Fibroblast of lung (primary cell): Measurements from ENCODE around the gene MIA2. TPM values are rescaled to one million over a fixed set of nuclear protein-coding genes. Genes with fewer than 3 reads are reported as not detected.

Experiments used
- DNase-seq, 2 donors: peaks; one replicate each; pipeline versions ENCODE4 v3.0.0 to v3.0.0-alpha.2; 2010; ENCODE audit warnings: low read depth in 2 of 2
- H2AFZ ChIP-seq: 2 replicates; pipeline ENCODE4 v1.5.1; 2012; ENCODE audit warnings: low read length, control low read depth, inconsistent platforms
- H3K27ac ChIP-seq: 2 replicates; pipeline ENCODE4 v1.5.1; 2011; ENCODE audit warnings: low read length, control low read depth; ENCODE audit not compliant: insufficient read depth
- H3K27me3 ChIP-seq: 2 replicates; pipeline ENCODE4 v1.5.1; 2011; ENCODE audit warnings: mild to moderate bottlenecking, low read length; ENCODE audit not compliant: control insufficient read depth, insufficient read depth
- H3K36me3 ChIP-seq: 2 replicates; pipeline ENCODE4 v1.5.1; 2011; ENCODE audit warnings: low read length; ENCODE audit not compliant: control insufficient read depth, insufficient read depth
- H3K4me1 ChIP-seq: 2 replicates; pipeline ENCODE4 v1.5.1; 2011; ENCODE audit warnings: low read length; ENCODE audit not compliant: control insufficient read depth, insufficient read depth; ENCODE audit errors: extremely low read depth
- H3K4me2 ChIP-seq: 2 replicates; pipeline ENCODE4 v1.5.1; 2011; ENCODE audit warnings: low read length, control low read depth; ENCODE audit not compliant: insufficient read depth; ENCODE audit errors: extremely low read depth
- H3K4me3 ChIP-seq, 4 experiments: fragments of 200-600 bp in 1 of 4; sonication (generic) in 1 of 4; replicated peaks in 1 of 4; 2 replicates each; pipeline ENCODE4 v1.5.1; 2011 to 2016; ENCODE audit warnings: low read length in 4 of 4, low read depth in 3 of 4, mild to moderate bottlenecking in 3 of 4, control low read depth in 2 of 4, inconsistent platforms in 1 of 4, mixed read lengths in 1 of 4; ENCODE audit not compliant: insufficient read depth in 1 of 4; ENCODE audit errors: control extremely low read depth in 1 of 4
- H3K79me2 ChIP-seq: 2 replicates; pipeline ENCODE4 v1.5.1; 2012; ENCODE audit warnings: mild to moderate bottlenecking, low read length, inconsistent platforms; ENCODE audit not compliant: control insufficient read depth, insufficient read depth
- H3K9ac ChIP-seq: 2 replicates; pipeline ENCODE4 v1.5.1; 2011; ENCODE audit warnings: mild to moderate bottlenecking, low read length, control low read depth; ENCODE audit not compliant: insufficient read depth
- H3K9me3 ChIP-seq: 2 replicates; pipeline ENCODE4 v1.5.1; 2012; ENCODE audit warnings: low read depth, low read length; ENCODE audit not compliant: control insufficient read depth, insufficient read depth
- H4K20me1 ChIP-seq: 2 replicates; pipeline ENCODE4 v1.5.1; 2011; ENCODE audit warnings: low read length; ENCODE audit not compliant: control insufficient read depth, insufficient read depth; ENCODE audit errors: extremely low read depth
- EZH2 ChIP-seq: IDR thresholded peaks from 2 replicates; pipeline ENCODE4 v1.5.1; 2012; ENCODE audit warnings: low read length, control low read depth, mild to moderate bottlenecking; ENCODE audit errors: missing control alignments
- polyA plus RNA-seq, 2 donors: library from polyadenylated mRNA; depleted of rRNA in 1 of 2; stranded (reverse) in 1 of 2; unstranded in 1 of 2; fragments of >200 nt; gene quantifications; 2 replicates each; pipeline ENCODE4 v1.2.1, GENCODE V29; 2011 to 2012; ENCODE audit warnings: missing spikeins in 1 of 2
- total RNA-seq: library from RNA; depleted of rRNA; stranded (reverse); fragments of >200 nt; gene quantifications from 2 replicates; pipeline ENCODE4 v1.2.1, GENCODE V29; 2014
- TF ChIP-seq, protein P1 (sequence below), 2 donors: IDR thresholded peaks in 1 of 2; conservative IDR thresholded peaks in 1 of 2; 1 replicate in 1 of 2; 2 replicates in 1 of 2; pipeline ENCODE4 v1.5.1; 2011 to 2012; ENCODE audit warnings: low read length in 2 of 2, control low read depth in 1 of 2, inconsistent platforms in 1 of 2, low read depth in 1 of 2, mild to moderate bottlenecking in 1 of 2

The MIA2 gene
- total and polyA plus RNA-seq, 2 donors (not counting 1 experiment from before 2014, with no cell fraction given): 9.7 to 15.0 TPM

DNA sequence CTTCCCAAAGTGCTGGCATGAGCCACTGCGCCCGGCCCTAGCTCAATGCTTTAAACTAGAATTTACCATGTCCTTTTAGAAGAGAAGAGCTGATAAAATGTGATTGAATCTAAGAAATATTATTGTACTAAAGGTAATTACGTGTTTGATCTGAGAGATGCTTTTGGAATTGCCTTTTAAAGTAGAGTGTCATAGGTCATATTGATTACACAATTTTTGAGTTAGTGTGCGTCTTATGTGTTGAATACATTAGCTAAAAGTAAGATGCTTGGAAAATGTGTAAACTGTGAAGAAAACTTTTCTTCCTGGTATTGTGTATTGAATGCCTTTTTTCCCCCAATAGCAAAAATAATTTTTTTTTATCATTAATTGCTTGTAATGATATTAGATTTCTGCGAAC lies 41.7 kb downstream of the MIA2 start:
- H3K79me2 ChIP-seq: peaks cover 12% of the 10 kb centered on the region
- H3K27me3 ChIP-seq: no peaks in the 10 kb centered on the region
- no peak overlapping the region for H2AFZ ChIP-seq
- H3K27ac ChIP-seq: no peak overlapping the region
- no peak for DNase-seq
- H3K9me3 ChIP-seq: no peaks in the 10 kb centered on the region
- no peaks in the 10 kb centered on the region for H3K4me1 ChIP-seq
- no peak overlapping the region for H3K4me3 ChIP-seq
- no peaks in the 10 kb centered on the region for H4K20me1 ChIP-seq
- no peaks in the 10 kb centered on the region for H3K36me3 ChIP-seq
- no peak overlapping the region for H3K4me2 ChIP-seq
- TF ChIP-seq EZH2: no peak
- TF ChIP-seq, protein P1, sequence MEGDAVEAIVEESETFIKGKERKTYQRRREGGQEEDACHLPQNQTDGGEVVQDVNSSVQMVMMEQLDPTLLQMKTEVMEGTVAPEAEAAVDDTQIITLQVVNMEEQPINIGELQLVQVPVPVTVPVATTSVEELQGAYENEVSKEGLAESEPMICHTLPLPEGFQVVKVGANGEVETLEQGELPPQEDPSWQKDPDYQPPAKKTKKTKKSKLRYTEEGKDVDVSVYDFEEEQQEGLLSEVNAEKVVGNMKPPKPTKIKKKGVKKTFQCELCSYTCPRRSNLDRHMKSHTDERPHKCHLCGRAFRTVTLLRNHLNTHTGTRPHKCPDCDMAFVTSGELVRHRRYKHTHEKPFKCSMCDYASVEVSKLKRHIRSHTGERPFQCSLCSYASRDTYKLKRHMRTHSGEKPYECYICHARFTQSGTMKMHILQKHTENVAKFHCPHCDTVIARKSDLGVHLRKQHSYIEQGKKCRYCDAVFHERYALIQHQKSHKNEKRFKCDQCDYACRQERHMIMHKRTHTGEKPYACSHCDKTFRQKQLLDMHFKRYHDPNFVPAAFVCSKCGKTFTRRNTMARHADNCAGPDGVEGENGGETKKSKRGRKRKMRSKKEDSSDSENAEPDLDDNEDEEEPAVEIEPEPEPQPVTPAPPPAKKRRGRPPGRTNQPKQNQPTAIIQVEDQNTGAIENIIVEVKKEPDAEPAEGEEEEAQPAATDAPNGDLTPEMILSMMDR (conservative IDR thresholded peaks at IDR 0.05 in 1 of 2, IDR thresholded peaks at IDR 0.05 in 1 of 2; ENCODE audit: low read depth in 1 of 2, low read length in 2 of 2): no peak
- no peak overlapping the region for H3K9ac ChIP-seq

DNA sequence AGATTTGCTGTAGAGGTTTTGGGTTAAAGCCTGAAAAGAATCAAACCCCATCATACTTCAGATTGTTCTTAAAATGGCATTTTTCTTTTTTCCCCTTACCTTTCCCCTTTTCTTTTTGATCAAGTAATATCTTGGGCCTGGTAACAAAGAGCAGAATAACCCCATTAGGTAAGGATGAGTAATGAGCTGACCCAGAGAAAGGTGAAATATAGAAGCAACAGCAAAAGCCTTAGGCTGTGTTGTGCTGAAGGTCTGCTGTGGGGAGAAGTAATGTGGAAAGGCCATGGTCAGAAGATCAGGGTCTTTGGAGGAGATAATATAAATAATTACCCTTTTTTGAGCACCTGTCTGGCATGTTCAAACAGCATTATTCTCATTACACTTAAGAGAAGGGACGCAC lies 42.3 kb downstream of the MIA2 start:
- no peak overlapping the region for H3K9ac ChIP-seq

DNA sequence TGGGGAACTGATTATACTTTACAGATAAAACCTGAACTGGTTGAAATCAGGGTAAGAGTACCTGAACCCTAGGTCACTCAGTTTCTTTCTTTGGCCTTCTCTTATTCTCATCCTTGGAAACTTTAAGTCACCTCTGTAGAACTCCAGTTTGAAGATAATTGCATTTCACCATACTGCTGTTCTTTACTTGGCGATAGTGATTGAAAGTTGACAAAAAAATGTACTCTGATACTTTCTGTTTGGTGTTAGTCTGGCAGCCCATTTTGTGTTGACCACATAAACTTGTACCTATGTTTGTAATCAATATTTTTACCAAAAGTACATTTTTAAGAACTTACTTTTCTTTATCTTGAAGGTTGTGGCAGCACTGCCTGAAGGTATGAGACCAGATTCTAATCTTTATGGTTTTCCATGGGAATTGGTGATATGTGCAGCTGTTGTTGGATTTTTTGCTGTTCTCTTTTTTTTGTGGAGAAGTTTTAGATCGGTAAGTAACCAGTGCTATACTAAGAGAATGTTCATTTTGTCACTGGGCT lies 42.9 kb downstream of the MIA2 start:
- H3K4me2 ChIP-seq: no peak overlapping the region

More for the DNA sequence above, 42.3 kb downstream of the MIA2 start:
- Histone ChIP-seq H2AFZ (no peak overlapping the region), H3K4me3 (no peak overlapping the region), H3K4me2 (no peak overlapping the region), H3K79me2 (peaks cover 10% of the 10 kb centered on the region), H3K9me3 (no peaks in the 10 kb centered on the region), H3K4me1 (no peaks in the 10 kb centered on the region), H3K27me3 (no peaks in the 10 kb centered on the region), H4K20me1 (no peaks in the 10 kb centered on the region), H3K27ac (no peak overlapping the region), H3K36me3 (no peaks in the 10 kb centered on the region)
- TF ChIP-seq, protein P1 (conservative IDR thresholded peaks at IDR 0.05 in 1 of 2, IDR thresholded peaks at IDR 0.05 in 1 of 2; ENCODE audit: low read depth in 1 of 2, low read length in 2 of 2): no peak
- no peak for TF ChIP-seq EZH2
- no peak for DNase-seq

More for the DNA sequence above, 42.9 kb downstream of the MIA2 start:
- no peaks in the 10 kb centered on the region for H3K36me3 ChIP-seq
- TF ChIP-seq, protein P1 (conservative IDR thresholded peaks at IDR 0.05 in 1 of 2, IDR thresholded peaks at IDR 0.05 in 1 of 2; ENCODE audit: low read depth in 1 of 2, low read length in 2 of 2): no peak
- no peak for TF ChIP-seq EZH2
- no peaks in the 10 kb centered on the region for H3K4me1 ChIP-seq
- H3K79me2 ChIP-seq: peaks cover 6% of the 10 kb centered on the region
- no peak for DNase-seq
- H3K9ac ChIP-seq: no peak overlapping the region
- H4K20me1 ChIP-seq: no peaks in the 10 kb centered on the region
- H3K27me3 ChIP-seq: no peaks in the 10 kb centered on the region
- no peaks in the 10 kb centered on the region for H3K9me3 ChIP-seq
- H2AFZ ChIP-seq: no peak overlapping the region
- no peak overlapping the region for H3K27ac ChIP-seq
- no peak overlapping the region for H3K4me3 ChIP-seq
